Muscle layer of colon (tissue), 2 donors: ENCODE results near the gene PLEKHG2.

Experiments used
- H3K27ac ChIP-seq: one replicate; pipeline ENCODE4 v1.7.0; 2013; ENCODE audit warnings: low read depth, mild to moderate bottlenecking, low read length, moderate library complexity
- H3K27me3 ChIP-seq, 2 donors: one replicate each; pipeline ENCODE4 v1.7.0; 2013; ENCODE audit warnings: low read length in 2 of 2, mild to moderate bottlenecking in 2 of 2; ENCODE audit not compliant: insufficient read depth in 2 of 2, control insufficient read depth in 1 of 2
- H3K36me3 ChIP-seq: one replicate; pipeline ENCODE4 v1.7.0; 2013; ENCODE audit warnings: mild to moderate bottlenecking, low read length; ENCODE audit not compliant: insufficient read depth
- H3K4me1 ChIP-seq: one replicate; pipeline ENCODE4 v1.7.0; 2013; ENCODE audit warnings: mild to moderate bottlenecking, low read length; ENCODE audit not compliant: insufficient read depth
- H3K4me3 ChIP-seq, 2 donors: one replicate each; pipeline ENCODE4 v1.7.0; 2013; ENCODE audit warnings: low read length in 2 of 2, low read depth in 1 of 2, mild to moderate bottlenecking in 1 of 2, moderate library complexity in 1 of 2
- H3K9ac ChIP-seq: one replicate; pipeline ENCODE4 v1.7.0; 2013; ENCODE audit warnings: low read length
- H3K9me3 ChIP-seq: one replicate; pipeline ENCODE4 v1.7.0; 2013; ENCODE audit warnings: mild to moderate bottlenecking, low read length
- donor health status: abdominal sarcoma.
- donor health status: Adenocarcinoma of cecum.

PLEKHG2 gene

GRCh38 chr19:39402346-39403300, 9.8 kb upstream of the PLEKHG2 start:
- peaks cover 43% of the 10 kb centered on the region for H3K4me1 ChIP-seq
- H3K9ac ChIP-seq: peak overlapping the region; percentile 86
- peak overlapping the region; percentile 99 for H3K27ac ChIP-seq
- peak overlapping the region; percentile 42 to 73 for H3K4me3 ChIP-seq
- H3K27me3 ChIP-seq: no peaks in the 10 kb centered on the region
- peaks cover 4% of the 10 kb centered on the region for H3K36me3 ChIP-seq
- no peaks in the 10 kb centered on the region for H3K9me3 ChIP-seq

GRCh38 chr19:39403331-39404312, 8.8 kb upstream of the PLEKHG2 start:
- Histone ChIP-seq H3K36me3 (peaks cover 14% of the 10 kb centered on the region), H3K9me3 (no peaks in the 10 kb centered on the region), H3K27me3 (no peaks in the 10 kb centered on the region), H3K27ac (peak overlapping the region; percentile 99), H3K4me1 (peaks cover 33% of the 10 kb centered on the region), H3K4me3 (peak overlapping the region; percentile 42 to 73), H3K9ac (peak overlapping the region; percentile 86)

- H3K27ac ChIP-seq: peak overlapping the region; percentile 95
- no peaks in the 10 kb centered on the region for H3K27me3 ChIP-seq
- peak overlapping the region; percentile 80 for H3K9ac ChIP-seq
- H3K36me3 ChIP-seq: peaks cover 17% of the 10 kb centered on the region
- no peak overlapping the region for H3K4me3 ChIP-seq
- H3K9me3 ChIP-seq: no peaks in the 10 kb centered on the region
- peaks cover 33% of the 10 kb centered on the region for H3K4me1 ChIP-seq
These were observed 7.1 kb upstream of the PLEKHG2 start for GRCh38 chr19:39405261-39405957.

GRCh38 chr19:39405958-39406655, 6.4 kb upstream of the PLEKHG2 start:
- peak overlapping the region; percentile 80 for H3K9ac ChIP-seq
- H3K4me3 ChIP-seq: peak overlapping the region; percentile 58 to 74
- peaks cover 17% of the 10 kb centered on the region for H3K36me3 ChIP-seq
- no peaks in the 10 kb centered on the region for H3K9me3 ChIP-seq
- no peaks in the 10 kb centered on the region for H3K27me3 ChIP-seq
- peak overlapping the region; percentile 95 for H3K27ac ChIP-seq
- H3K4me1 ChIP-seq: peaks cover 36% of the 10 kb centered on the region

GRCh38 chr19:39406656-39407409, 5.6 kb upstream of the PLEKHG2 start, which contains the start of gene ZFP36:
Gene ZFP36 (plus strand): TSS chr19:39406847. CDS start chr19:39406905, 58 bp downstream.
- Histone ChIP-seq H3K27me3 (no peaks in the 10 kb centered on the region), H3K4me1 (peaks cover 36% of the 10 kb centered on the region), H3K9ac (peak within 1 kb of the TSS; percentile 100), H3K36me3 (peaks cover 17% of the 10 kb centered on the region), H3K4me3 (peak within 1 kb of the TSS; percentile 82 to 98), H3K27ac (peak within 1 kb of the TSS; percentile 97), H3K9me3 (no peaks in the 10 kb centered on the region)

GRCh38 chr19:39407410-39407659, 5.1 kb upstream of the PLEKHG2 start:
- Histone ChIP-seq H3K27me3 (no peaks in the 10 kb centered on the region), H3K36me3 (peaks cover 17% of the 10 kb centered on the region), H3K27ac (peak overlapping the region; percentile 97), H3K9ac (peak overlapping the region; percentile 100), H3K4me1 (peaks cover 33% of the 10 kb centered on the region), H3K4me3 (peak overlapping the region; percentile 82 to 98), H3K9me3 (no peaks in the 10 kb centered on the region)

- Histone ChIP-seq H3K27me3 (no peaks in the 10 kb centered on the region), H3K9me3 (no peaks in the 10 kb centered on the region), H3K4me3 (peak overlapping the region; percentile 82 to 98), H3K9ac (peak overlapping the region; percentile 100), H3K27ac (peak overlapping the region; percentile 97), H3K4me1 (peaks cover 31% of the 10 kb centered on the region), H3K36me3 (peaks cover 17% of the 10 kb centered on the region)
These were observed 4.6 kb upstream of the PLEKHG2 start for GRCh38 chr19:39407660-39408391.

GRCh38 chr19:39408392-39409207, 3.9 kb upstream of the PLEKHG2 start:
- H3K4me1 ChIP-seq: peaks cover 31% of the 10 kb centered on the region
- peak overlapping the region; percentile 100 for H3K9ac ChIP-seq
- H3K9me3 ChIP-seq: no peaks in the 10 kb centered on the region
- H3K36me3 ChIP-seq: peaks cover 17% of the 10 kb centered on the region
- peak overlapping the region; percentile 97 for H3K27ac ChIP-seq
- no peaks in the 10 kb centered on the region for H3K27me3 ChIP-seq
- H3K4me3 ChIP-seq: peak overlapping the region; percentile 82 to 98
